Activated CD4-positive, CD25-positive, alpha-beta regulatory T cell treated with anti-CD3 and anti-CD28 coated beads, Interleukin-2, amount 50 U/mL, for 16 hours (primary cell): Measurements from ENCODE around the gene NEK11.
"Not testable (repeated sequence)": the region's sequence is repeated elsewhere in the genome, so short reads cannot be mapped to it uniquely, and the experiment has no call there.

Experiments used
- DNase-seq: peaks from one replicate; pipeline ENCODE4 v3.0.0-alpha.2; 2020; ENCODE audit warnings: low read depth, low spot score

The NEK11 gene

DNA sequence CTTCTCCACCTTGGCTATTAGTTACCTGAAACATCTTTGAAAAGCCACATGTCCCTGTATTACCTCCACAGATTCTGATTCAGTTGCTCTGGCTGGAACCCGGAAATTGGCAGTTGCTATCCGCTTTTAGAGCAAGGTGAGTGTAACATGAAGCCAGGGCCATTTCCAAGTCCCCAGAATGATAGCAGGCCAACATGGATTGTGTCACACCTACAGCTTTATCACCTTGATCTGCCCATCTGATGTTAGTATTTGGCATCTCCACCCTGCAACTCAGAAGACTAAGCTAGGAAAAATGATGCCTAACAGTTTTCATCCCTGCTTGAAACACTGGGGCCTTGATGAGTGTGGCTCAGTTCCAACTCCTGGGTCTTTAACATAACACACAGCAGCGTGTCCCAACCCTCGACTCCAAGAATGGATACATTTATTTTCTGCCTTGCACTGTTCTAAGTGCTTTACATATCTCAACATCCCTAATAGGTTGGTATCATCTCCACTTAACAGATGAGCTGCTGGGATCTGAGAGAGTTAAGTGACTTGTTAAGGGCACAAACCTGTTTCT is 333.6 kb downstream of the NEK11 start:
- DNase-seq, result no peak

DNA sequence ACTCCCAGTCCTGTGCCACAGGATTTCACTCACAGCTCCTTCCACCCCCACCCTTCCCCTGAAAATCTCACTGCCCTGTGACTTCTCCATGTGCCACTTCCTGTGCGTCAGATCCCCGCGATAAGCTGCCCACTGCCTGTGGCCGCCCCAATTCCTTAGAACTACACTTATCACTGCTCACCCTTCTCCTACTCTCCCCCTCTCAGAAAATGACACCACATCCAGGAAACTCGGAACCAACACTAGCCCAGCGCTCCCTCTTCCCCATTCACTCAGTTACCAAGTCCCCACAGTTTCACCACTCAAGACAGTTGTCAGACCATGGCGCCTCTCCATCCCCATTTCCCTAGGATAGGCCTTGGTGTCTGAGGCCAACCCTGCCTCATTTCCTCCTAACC is 334.4 kb downstream of the NEK11 start:
- DNase-seq, result not testable (repeated sequence)

DNA sequence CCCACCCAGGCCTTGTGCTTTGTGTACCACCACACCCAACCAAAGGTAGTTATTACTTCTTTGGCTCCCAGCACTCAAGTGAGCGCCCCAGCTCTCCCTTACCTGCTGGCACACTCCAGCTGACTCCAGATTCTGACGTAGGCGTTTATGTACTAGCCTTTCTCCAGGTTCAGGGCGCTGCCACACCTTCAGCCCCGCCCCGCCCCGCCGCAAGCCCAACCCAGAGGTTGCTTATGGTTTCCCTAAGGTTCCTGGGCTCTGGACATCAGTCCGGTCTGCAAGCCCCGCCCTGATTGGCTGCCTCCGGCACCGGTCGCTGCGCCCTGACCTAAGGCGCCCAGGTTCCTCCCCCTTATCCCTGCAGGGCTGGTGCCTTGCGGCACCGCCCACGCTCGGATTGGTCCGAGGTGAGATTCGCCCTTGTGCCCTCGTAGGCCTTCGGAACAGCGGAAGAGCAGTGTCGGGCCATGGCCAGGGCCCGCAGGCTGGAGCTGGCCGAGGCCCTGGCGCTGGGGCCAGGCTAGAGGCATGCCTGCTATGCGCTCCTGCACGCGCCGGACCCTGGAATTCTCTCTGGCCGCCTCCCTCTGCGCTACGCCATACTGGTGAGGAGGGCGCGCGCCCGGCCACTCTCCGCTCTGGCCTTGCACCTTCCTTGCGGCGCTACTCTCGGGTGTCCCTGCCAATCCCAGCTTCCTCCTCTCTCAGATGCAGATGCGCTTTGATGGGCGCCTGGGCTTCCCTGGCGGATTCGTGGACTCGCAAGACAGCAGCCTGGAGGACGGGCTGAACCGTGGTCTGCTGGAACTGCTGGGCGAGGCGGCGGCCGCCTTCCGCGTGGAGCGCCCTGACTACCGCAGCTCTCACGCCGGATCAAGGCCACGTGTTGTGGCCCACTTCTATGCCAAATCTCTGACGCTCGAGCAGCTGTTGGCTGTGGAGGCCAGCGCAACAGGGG is 335.1 kb downstream of the NEK11 start:
- no peak for DNase-seq

DNA sequence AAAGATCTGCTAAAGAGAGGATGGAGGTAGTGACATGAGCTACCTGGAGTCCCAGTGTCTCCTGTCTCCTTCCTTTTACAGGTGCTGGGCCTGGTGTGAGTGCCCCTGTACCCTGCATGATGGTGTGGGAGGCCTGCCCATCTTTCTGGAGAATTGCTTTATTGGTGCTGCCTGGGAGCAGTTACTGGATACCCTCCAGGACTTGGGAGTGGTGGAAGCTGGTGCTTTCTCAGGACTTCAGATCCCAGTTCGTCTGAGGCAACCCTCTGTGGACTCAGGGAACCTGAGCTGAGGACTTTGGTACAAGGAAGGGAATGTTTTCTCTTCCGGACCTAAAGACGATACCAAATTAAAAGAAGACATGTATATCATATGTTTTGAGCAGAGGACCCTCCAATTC is 336.6 kb downstream of the NEK11 start:
- no peak for DNase-seq

DNA sequence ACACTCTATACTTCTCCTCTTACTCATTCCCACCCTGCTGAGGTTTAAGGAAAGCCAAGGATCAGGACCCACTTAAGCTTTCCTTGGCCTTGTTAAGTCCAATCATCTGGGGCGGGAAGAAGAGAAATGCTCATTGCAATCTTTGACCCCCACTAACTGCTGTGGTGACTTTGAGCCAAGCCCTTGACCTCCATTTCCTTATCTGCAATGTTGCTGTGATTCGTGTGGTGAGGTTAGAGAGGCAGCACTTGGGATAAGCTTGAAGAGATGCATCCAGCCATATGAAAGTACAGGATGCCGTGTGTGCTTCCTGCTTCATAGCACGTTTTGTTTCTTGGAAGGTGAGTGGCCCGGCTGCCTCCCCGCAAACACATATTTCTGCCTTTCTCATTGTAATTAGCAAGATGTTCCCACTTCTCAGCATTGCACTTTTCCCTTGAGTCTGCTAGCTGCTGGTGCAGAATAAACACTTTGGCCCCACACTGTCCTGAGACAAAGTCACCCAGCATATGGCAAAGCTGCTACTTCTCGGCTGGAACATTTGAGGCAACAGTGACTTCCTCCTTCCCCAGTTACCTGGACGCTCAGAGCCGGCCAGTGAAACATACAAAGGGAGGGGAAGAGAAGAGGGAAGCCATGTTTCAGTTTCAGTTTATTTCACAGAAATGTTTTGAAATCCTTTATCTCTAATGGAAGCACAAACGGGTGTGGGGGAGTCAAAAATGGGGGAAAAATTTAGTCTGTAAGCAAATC is 344.4 kb downstream of the NEK11 start:
- DNase-seq, result no peak

DNA sequence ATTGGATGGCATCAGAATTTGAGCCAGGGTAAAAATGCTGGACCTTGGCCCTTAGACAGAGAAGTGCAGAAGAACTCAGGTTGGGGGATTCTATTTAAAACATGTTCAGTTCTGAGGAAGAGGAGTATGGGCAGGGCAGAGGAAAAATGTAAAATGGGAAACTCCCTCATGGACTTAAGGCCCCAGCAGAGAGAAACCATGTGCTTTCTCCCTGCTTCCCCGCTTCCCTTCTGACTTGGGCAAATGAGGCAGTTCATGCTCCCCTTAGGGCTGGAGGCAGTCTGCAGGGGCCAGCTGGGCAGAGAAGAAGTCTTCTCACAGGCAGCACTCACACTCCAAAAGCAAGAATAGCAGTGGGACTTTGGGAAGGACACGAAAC is 345.0 kb downstream of the NEK11 start:
- DNase-seq, result no peak

DNA sequence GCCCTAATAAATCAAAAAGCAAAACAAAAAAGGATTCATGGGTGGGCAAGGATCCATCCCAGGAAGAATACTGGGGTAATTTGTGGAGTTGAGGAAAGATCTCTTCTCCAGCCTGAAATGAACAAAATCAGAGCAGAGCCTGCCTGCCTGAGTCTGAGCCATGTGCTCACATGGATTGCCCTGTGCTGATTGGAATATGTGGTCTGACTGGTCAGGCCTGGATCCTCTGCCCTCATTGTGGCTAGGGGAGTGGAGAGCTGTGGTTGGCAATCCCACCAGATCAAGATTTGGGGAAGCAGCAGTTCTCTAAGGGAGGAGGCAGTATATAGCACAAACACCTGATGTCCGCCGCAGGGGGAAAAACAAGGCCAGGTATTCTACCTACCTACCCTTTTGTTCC is 348.1 kb downstream of the NEK11 start:
- no peak for DNase-seq

DNA sequence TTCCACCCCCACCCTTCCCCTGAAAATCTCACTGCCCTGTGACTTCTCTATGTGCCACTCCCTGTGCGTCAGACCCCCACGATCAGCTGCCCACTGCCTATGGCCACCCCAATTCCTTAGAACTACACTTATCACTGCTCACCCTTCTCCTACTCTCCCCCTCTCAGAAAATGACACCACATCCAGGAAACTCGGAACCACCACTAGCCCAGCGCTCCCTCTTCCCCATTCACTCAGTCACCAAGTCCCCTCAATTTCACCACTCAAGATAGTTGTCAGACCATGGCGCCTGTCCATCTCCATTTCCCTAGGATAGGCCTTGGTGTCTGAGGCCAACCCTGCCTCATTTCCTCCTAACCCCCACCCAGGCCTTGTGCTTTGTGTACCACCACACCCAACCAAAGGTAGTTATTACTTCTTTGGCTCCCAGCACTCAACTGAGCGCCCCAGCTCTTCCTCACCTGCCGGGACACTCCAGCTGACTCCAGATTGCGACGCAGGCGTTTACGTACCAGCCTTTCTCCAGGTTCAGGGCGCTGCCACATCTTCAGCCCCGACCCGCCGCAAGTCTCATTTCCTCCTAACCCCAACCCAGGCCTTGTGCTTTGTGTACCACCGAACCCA is 354.3 kb downstream of the NEK11 start:
- DNase-seq, result not testable (repeated sequence)

DNA sequence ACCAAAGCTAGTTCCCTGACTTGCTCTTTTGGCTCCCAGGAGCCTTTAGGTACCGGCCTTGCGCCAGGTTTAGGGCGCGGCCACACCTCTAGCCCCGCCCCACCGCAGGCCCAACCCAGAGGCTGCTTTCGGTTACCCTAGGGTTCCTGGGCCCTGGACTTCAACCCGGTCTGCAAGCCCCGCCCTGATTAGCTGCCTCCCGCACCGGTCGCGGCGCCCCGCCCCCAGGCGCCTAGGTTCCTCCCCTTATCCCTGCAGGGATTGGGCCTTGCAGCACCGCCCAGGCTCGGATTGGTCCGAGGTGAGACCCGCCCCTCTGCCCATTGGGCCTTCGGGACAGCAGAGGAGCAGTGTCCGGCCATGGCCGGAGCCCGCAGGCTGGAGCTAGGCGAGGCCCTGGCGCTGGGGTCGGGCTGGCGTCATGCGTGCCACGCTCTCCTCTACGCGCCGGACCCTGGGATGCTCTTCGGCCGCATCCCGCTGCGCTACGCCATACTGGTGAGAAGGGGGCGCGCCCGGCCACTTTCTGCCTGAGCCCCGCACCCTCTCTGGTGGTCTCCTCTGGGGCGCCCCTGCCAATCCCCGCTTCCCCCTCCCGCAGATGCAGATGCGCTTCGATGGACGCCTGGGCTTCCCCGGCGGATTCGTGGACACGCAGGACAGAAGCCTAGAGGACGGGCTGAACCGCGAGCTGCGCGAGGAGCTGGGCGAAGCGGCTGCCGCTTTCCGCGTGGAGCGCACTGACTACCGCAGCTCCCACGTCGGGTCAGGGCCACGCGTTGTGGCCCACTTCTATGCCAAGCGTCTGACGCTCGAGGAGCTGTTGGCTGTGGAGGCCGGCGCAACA is 355.0 kb downstream of the NEK11 start, which contains the start of gene NUDT16:
NUDT16 (plus strand) TSS at position 330 of the 847 bp plus-strand sequence; CDS start at position 361, 31 bp downstream.
- DNase-seq, result peak; percentile 93

DNA sequence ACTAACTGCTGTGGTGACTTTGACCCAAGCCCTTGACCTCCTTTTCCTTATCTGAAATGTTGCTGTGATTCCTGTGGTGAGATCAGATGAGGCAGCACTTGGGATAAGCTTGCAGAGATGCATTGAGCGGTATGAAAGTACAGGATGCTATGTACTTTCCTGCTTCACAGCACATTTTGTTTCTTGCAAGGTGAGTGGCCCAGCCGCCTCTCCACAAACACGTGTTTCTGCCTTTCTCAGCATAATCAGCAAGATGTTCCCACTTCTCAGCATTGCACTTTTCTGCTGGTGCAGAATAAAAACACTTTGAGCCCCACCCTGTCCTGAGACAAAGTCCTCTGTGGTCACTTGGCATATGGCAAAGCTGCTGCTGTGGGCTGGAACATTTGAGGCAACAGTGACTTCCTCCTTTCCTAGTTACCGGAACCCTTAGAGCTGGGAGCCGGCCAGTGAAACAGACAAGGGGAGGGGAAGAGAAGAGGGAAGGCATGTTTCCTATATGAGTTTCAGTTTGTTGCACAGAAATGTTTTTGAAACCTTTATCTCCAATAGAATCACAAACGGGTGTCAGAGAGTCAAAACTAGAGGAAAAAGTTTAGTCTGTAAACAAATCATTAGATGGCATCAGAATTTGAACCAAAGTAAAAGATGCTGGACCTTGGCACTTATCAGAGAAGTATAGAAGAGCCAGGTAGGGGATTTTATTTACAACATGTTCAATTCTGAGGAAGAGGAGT is 359.9 kb downstream of the NEK11 start:
- DNase-seq, result no peak

DNA sequence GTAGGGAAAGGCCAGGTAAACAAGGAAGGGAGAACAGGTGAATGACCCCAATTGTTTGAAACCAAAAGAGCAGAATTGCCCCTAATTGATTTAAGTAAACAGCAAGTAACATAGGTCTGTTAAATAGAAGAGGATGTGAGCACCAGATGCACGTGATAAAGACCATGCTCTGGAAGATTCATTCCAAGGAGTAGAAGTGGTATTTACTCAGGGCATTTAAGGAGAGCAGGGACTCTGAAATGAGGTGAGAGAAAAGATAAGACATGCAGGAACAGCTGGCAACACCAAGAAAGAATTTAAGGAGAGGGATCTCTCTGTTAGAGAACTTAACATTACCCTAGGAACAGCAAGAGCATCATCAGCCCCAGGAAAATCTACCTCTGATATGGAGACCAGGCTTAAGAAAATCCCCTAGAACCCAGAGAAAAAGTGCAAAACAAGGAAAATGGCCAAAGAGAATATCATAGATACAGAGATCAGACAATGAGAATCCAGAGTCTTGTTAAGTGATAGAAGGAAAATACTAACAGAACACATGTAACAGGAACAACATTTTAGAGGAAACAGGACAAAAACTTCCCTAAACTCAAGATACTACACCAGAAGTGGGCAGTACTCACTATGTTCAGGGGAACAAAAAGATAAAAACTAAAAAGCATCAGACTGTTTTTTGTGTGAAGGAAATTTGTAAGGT is 361.3 kb downstream of the NEK11 start:
- DNase-seq, result no peak

DNA sequence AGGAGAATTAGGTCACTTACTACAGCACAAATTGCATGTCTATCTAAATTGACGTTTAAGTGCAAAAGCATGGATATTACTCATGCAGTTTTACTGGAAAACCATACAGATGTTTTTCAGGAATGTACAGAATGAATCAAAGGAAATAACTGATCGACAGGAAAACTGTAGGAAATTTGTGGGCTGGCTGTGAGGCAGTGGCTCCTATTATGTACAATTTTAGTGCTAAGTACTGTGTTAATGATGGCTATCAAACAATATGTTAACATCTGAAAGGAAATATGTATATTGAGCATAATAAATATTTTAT is 361.8 kb downstream of the NEK11 start:
- DNase-seq, result no peak

DNA sequence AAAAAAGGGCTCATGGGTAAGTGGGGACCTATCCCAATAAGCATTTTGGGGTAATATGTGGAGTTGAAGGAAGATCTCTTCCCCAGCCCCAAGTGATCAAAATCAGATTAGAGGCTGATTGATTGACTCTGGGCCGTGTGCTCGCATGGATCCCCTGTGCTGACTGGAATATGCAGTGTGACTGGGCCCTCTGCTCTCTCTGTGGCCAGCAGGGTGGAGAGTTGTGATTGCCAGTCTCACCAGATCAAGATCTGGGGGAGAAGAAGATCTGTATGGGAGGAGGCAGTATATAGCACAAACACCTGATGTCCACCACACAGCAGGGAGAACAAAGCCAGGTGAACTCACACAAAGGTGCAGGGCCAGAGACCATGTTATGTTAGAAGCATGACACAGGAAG is 363.7 kb downstream of the NEK11 start:
- no peak for DNase-seq

DNA sequence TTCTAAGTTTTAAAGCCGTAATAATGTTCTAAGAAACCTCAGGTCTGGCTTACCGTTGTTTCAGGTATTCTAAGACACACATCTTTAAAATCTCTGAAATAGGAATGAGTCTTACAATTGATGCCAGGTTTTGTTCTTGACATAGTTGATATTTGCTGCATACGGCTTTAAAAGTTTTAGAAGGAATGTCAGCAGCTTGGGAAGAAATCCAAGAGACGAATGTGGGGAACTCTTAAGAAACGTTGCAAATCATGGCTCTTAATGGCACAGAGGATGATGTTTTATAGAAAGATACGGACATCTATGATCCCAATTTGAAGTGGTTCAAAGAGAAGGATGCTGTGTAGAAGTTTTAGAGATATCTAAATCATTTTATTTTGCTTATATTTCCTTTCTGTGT is 366.4 kb downstream of the NEK11 start:
- no peak for DNase-seq

DNA sequence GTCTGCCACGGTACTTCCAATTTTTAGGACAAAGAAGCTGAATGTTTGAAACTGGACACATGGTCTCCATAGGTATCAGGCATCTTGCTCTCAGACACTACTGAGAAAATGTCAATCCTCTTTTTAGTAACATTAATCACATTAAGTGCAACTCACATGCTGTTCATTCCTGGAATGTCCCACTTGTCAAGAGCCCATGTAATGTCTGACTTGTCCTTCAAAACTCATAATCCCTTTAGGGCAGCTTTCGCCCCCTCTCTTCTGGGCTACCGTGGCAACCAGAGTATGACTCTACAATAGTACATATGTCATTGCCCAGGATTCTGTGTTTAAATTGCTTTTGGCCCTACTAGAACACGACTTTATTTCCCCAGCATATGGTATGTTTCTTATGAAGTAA is 367.2 kb downstream of the NEK11 start:
- DNase-seq, result no peak

DNA sequence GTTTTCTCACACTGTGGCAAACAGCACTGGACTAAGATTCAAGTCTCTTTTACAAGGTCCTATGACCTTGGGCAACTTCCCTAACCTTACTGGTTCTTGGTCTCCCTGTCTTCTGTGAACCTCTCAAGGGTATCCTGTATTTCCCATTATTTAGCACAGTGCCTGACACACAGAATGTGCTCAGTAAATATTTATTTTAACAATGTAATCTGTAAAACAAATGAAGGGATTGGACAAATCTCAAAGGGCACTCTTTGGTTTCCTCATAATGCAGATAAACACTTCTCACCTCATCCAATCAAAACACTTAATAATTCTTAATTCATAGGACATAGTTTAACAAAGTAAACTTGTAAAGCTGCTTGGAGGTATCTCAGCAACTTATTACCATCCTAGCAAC is 367.7 kb downstream of the NEK11 start:
- DNase-seq, result no peak

DNA sequence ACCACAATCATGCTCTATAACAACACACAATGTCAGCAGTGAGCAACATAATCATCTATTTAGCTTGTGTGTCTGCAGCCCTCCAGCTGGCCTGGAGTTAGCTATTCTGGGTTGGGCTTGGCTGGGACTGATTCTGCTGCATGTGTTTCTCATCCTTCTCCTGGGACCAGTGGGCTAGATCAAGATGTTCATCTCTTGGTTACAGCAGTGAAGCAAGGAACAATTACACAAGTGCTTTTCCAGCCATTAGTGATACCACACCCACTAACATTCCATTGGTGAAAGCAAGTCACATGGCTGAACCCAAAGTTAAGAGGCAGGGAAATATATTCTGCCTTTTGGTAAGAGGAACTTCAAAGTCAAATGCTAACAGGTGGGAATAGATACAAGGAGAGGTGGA is 369.5 kb downstream of the NEK11 start:
- DNase-seq, result no peak

DNA sequence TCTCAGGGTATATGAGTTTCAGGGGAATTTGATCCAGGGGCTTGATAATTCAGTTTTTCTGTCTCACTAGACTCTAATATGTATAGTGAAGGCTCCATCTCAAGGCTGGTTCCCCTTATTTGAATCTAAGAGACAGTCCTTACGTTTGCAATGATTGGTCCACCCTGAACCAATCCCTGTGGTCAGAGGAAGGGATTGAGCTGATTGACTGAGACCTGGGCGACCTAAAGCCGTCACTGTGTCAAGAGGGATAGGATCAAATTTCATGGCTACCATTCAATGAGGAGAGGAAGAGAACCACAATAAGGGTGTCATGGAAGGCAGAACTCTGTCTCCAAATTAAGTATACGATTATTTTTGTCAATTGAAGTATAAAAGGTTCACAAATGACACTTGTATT is 371.2 kb downstream of the NEK11 start:
- no peak for DNase-seq
